Measurements from ENCODE around the gene ERAS. TPM values are rescaled to one million over a fixed set of nuclear protein-coding genes. Genes with fewer than 3 reads are reported as not detected.

Gene ERAS
- polyA plus RNA-seq, 3 donors, result 0.13 TPM; not detected in 2

GRCh38 chrX:48793935-48794334 lies 32.4 kb upstream of the ERAS start:
- no peak for DNase-seq
- WGBS (ENCODE audit: insufficient coverage), result no CpG with 5 or more reads among the region's 4 CpGs
- Histone ChIP-seq H3K36me3 (replicated peaks in 1 of 2; ENCODE audit: control insufficient read depth in 1 of 2, insufficient read depth in 2 of 2, low read length in 2 of 2) (no peaks in the 10 kb centered on the region), H4K20me1 (ENCODE audit: insufficient read depth, low read length) (no peaks in the 10 kb centered on the region), H3K4me1 (ENCODE audit: control insufficient read depth in 1 of 2, insufficient read depth in 2 of 2, low read length in 2 of 2) (peaks cover 0 to 11% of the 10 kb centered on the region in 2 donors), H3K4me3 (replicated peaks in 1 of 3; ENCODE audit: low read depth in 2 of 3, low read length in 3 of 3) (no peak overlapping the region), H3K27me3 (ENCODE audit: control insufficient read depth in 2 of 2, insufficient read depth in 2 of 2, low read length in 2 of 2) (no peaks in the 10 kb centered on the region), H3K9ac (ENCODE audit: insufficient read depth, low read length, poor library complexity, severe bottlenecking) (no peak overlapping the region), H3K4me2 (replicated peaks; ENCODE audit: extremely low read depth, low read length, poor library complexity, severe bottlenecking) (no peak overlapping the region), H2AFZ (ENCODE audit: insufficient read depth, low read depth, low read length, poor library complexity, severe bottlenecking) (no peak overlapping the region), H3K9me3 (replicated peaks in 1 of 2; ENCODE audit: control insufficient read depth in 1 of 2, insufficient read depth in 1 of 2, low read length in 2 of 2) (no peaks in the 10 kb centered on the region), H3K27ac (ENCODE audit: low read depth in 1 of 2, low read length in 2 of 2) (no peak overlapping the region), H3K79me2 (ENCODE audit: insufficient read depth, low read length) (no peaks in the 10 kb centered on the region)
- Mint-ChIP-seq H3K9me3 (no peaks in the 10 kb centered on the region), H3K36me3 (no peaks in the 10 kb centered on the region), H3K4me3 (no peak overlapping the region), H3K4me1 (peaks cover 13% of the 10 kb centered on the region), H3K27ac (no peak overlapping the region), H3K27me3 (ENCODE audit: low read depth in 3 of 3) (peaks cover 0 to 2% (median 2%) of the 10 kb centered on the region in 3 donors)
- intact Hi-C loops (cut with micrococcal nuclease), result loop anchor here in 1 of 2 donors (10.0 kb wide), 1 partner anchor 49 kb away; no protein-coding TSS in a partner anchor
- TF ChIP-seq CTCF (IDR thresholded peaks at IDR 0.05), result no peak

- H3K4me1 ChIP-seq (ENCODE audit: control insufficient read depth in 1 of 2, insufficient read depth in 2 of 2, low read length in 2 of 2), result peaks cover 0 to 9% of the 10 kb centered on the region in 2 donors
- H4K20me1 ChIP-seq (ENCODE audit: insufficient read depth, low read length), result no peaks in the 10 kb centered on the region
- no peak overlapping the region for H2AFZ ChIP-seq (ENCODE audit: insufficient read depth, low read depth, low read length, poor library complexity, severe bottlenecking)
- no peak overlapping the region for H3K4me3 ChIP-seq (replicated peaks in 1 of 3; ENCODE audit: low read depth in 2 of 3, low read length in 3 of 3)
- H3K79me2 ChIP-seq (ENCODE audit: insufficient read depth, low read length), result no peaks in the 10 kb centered on the region
- H3K36me3 ChIP-seq (replicated peaks in 1 of 2; ENCODE audit: control insufficient read depth in 1 of 2, insufficient read depth in 2 of 2, low read length in 2 of 2), result no peaks in the 10 kb centered on the region
- H3K9me3 ChIP-seq (replicated peaks in 1 of 2; ENCODE audit: control insufficient read depth in 1 of 2, insufficient read depth in 1 of 2, low read length in 2 of 2), result no peaks in the 10 kb centered on the region
- no peak overlapping the region for H3K27ac ChIP-seq (ENCODE audit: low read depth in 1 of 2, low read length in 2 of 2)
- DNase-seq, result no peak
- Mint-ChIP-seq H3K27me3 (ENCODE audit: low read depth in 3 of 3) (peaks cover 0 to 5% (median 2%) of the 10 kb centered on the region in 3 donors), H3K4me3 (no peak overlapping the region), H3K36me3 (no peaks in the 10 kb centered on the region), H3K9me3 (no peaks in the 10 kb centered on the region), H3K4me1 (peaks cover 11% of the 10 kb centered on the region), H3K27ac (peak overlapping the region in 1 of 7 donors; percentile 40)
- no peak overlapping the region for H3K4me2 ChIP-seq (replicated peaks; ENCODE audit: extremely low read depth, low read length, poor library complexity, severe bottlenecking)
- no peak overlapping the region for H3K9ac ChIP-seq (ENCODE audit: insufficient read depth, low read length, poor library complexity, severe bottlenecking)
- no peaks in the 10 kb centered on the region for H3K27me3 ChIP-seq (ENCODE audit: control insufficient read depth in 2 of 2, insufficient read depth in 2 of 2, low read length in 2 of 2)
- WGBS (ENCODE audit: insufficient coverage), result 95% methylated on average over 8 of the region's 12 CpGs
- no peak for TF ChIP-seq CTCF (IDR thresholded peaks at IDR 0.05)
- intact Hi-C loops (cut with micrococcal nuclease), result loop anchor here in 1 of 2 donors (10.0 kb wide), 1 partner anchor 50 kb away; no protein-coding TSS in a partner anchor
Measured at GRCh38 chrX:48794340-48794910, 31.9 kb upstream of the ERAS start.
